Measurements from ENCODE around the gene HMOX2.

HMOX2 gene

GRCh38 chr16:4465977-4466779 is 10.0 kb upstream of the HMOX2 start:
- no peak for DNase-seq

- DNase-seq, result no peak
Observed at GRCh38 chr16:4467916-4468315, 8.3 kb upstream of the HMOX2 start.

- DNase-seq, result no peak
Observed at GRCh38 chr16:4468972-4469371, 7.2 kb upstream of the HMOX2 start.

GRCh38 chr16:4471869-4472268 is 4.3 kb upstream of the HMOX2 start:
- no peak for DNase-seq

- no peak for DNase-seq
Observed at GRCh38 chr16:4472880-4473279, 3.3 kb upstream of the HMOX2 start.

GRCh38 chr16:4474192-4474961 is 1.8 kb upstream of the HMOX2 start, which contains the start of gene NMRAL1:
NMRAL1 (minus strand) TSS chr16:4474625; CDS start chr16:4474132, 493 bp downstream.
- peak; percentile 85 to 89 for DNase-seq

GRCh38 chr16:4477966-4478365 is 1.8 kb downstream of the HMOX2 start:
- peak; percentile 26 to 46 for DNase-seq

GRCh38 chr16:4481526-4481925 is 5.3 kb downstream of the HMOX2 start:
- DNase-seq, result no peak

- DNase-seq, result no peak
Observed at GRCh38 chr16:4481963-4482362, 5.8 kb downstream of the HMOX2 start.

GRCh38 chr16:4486126-4486893 is 10.1 kb downstream of the HMOX2 start:
- no peak for DNase-seq

GRCh38 chr16:4487955-4488498 is 11.8 kb downstream of the HMOX2 start:
- DNase-seq, result no peak

GRCh38 chr16:4488499-4488967 is 12.3 kb downstream of the HMOX2 start:
- no peak for DNase-seq

GRCh38 chr16:4489030-4489429 is 12.8 kb downstream of the HMOX2 start:
- no peak for DNase-seq

GRCh38 chr16:4491898-4492297 is 15.7 kb downstream of the HMOX2 start:
- DNase-seq, result no peak

- DNase-seq, result no peak
Observed at GRCh38 chr16:4494746-4495490, 18.7 kb downstream of the HMOX2 start.

- DNase-seq, result no peak
Observed at GRCh38 chr16:4495766-4496165, 19.6 kb downstream of the HMOX2 start.

GRCh38 chr16:4496305-4496704 is 20.1 kb downstream of the HMOX2 start:
- DNase-seq, result no peak

- DNase-seq, result no peak
Observed at GRCh38 chr16:4498546-4499195, 22.5 kb downstream of the HMOX2 start.

- DNase-seq, result no peak
Observed at GRCh38 chr16:4499196-4499555, 23.0 kb downstream of the HMOX2 start.

- DNase-seq, result no peak
Observed at GRCh38 chr16:4500272-4500671, 24.1 kb downstream of the HMOX2 start.

GRCh38 chr16:4501071-4501478 is 24.9 kb downstream of the HMOX2 start:
- no peak for DNase-seq

Measured in AML-193 (cell line).